Testis (tissue), 2 donors: Measurements from ENCODE around the gene LCOR.

Experiments used
- CTCF ChIP-seq, 3 experiments: fragments of 450-650 bp in 2 of 3; fragments of 200-600 bp in 1 of 3; sonication (generic) in 1 of 3; IDR thresholded peaks; one replicate each; pipeline ENCODE4 v1.5.1; 2016 to 2019; ENCODE audit warnings: antibody characterized with exemption in 3 of 3, mild to moderate bottlenecking in 2 of 3, moderate library complexity in 1 of 3
- POLR2A ChIP-seq: fragments of 450-650 bp; IDR thresholded peaks from one replicate; pipeline ENCODE4 v1.6.1; 2017; ENCODE audit warnings: antibody characterized with exemption, mild to moderate bottlenecking, moderate library complexity

GRCh38 chr10:97005349-97005748 is 173.3 kb downstream of the LCOR start:
- TF ChIP-seq CTCF (IDR thresholded peaks at IDR 0.05) (no peak), POLR2A (no peak)
